HepG2 (cell line): Measurements from ENCODE around the gene SP140L. TPM values are rescaled to one million over a fixed set of nuclear protein-coding genes. Genes with fewer than 3 reads are reported as not detected.

ENCODE experiments used
- AFF4 ChIP-seq: sonication (generic); formaldehyde crosslinking; IDR thresholded peaks from 2 replicates; pipeline ENCODE4 v1.4.0; 2020; ENCODE audit warnings: missing genetic modification reagents
- CBFB ChIP-seq: sonication (generic); formaldehyde crosslinking; IDR thresholded peaks from 2 replicates; pipeline ENCODE4 v1.4.0; 2020; ENCODE audit warnings: missing genetic modification reagents
- HNF4G ChIP-seq, 2 experiments: sonication (generic) in 1 of 2; formaldehyde crosslinking in 1 of 2; IDR thresholded peaks; 2 replicates each; pipeline versions ENCODE4 v1.4.0 to v1.6.1; 2011 to 2020; ENCODE audit warnings: borderline replicate concordance in 2 of 2, low read depth in 2 of 2, mild to moderate bottlenecking in 2 of 2, low read length in 1 of 2, missing genetic modification reagents in 1 of 2, moderate library complexity in 1 of 2
- IRF1 ChIP-seq: sonication (generic); formaldehyde crosslinking; IDR thresholded peaks from 2 replicates; pipeline ENCODE4 v1.4.0; 2020; ENCODE audit warnings: low read depth, mild to moderate bottlenecking, missing genetic modification reagents
- MXD3 ChIP-seq: IDR thresholded peaks from 2 replicates; pipeline ENCODE4 v1.6.1; 2016; ENCODE audit warnings: mild to moderate bottlenecking, missing biosample characterization, missing genetic modification reagents
- PRDM15 ChIP-seq: sonication (generic); formaldehyde crosslinking; IDR thresholded peaks from 2 replicates; pipeline ENCODE4 v1.4.0; 2020; ENCODE audit warnings: missing genetic modification reagents
- RFX1 ChIP-seq: fragments of 450-650 bp; IDR thresholded peaks from 2 replicates; pipeline ENCODE4 v1.6.1; 2017
- SP1 ChIP-seq, 2 experiments: fragments of 450-650 bp in 1 of 2; sonication (generic) in 1 of 2; formaldehyde crosslinking in 1 of 2; IDR thresholded peaks; 2 replicates each; pipeline versions ENCODE4 v1.4.0 to v1.6.1; 2016 to 2020; ENCODE audit warnings: missing genetic modification reagents in 1 of 2
- TFDP1 ChIP-seq: IDR thresholded peaks from 2 replicates; pipeline ENCODE4 v1.6.1; 2016; ENCODE audit warnings: missing compliant biosample characterization, missing genetic modification reagents, borderline replicate concordance
- U2AF2 ChIP-seq: fragments of 200-400 bp; formaldehyde crosslinking; IDR thresholded peaks from 2 replicates; pipeline ENCODE4 v1.6.1; 2017; ENCODE audit warnings: low read depth, mild to moderate bottlenecking, low read length
- ZNF512 ChIP-seq: sonication (generic); formaldehyde crosslinking; IDR thresholded peaks from 2 replicates; pipeline ENCODE4 v1.4.0; 2020; ENCODE audit warnings: mild to moderate bottlenecking, missing genetic modification reagents
- polyA plus RNA-seq, 8 experiments: library from polyadenylated mRNA; depleted of rRNA in 3 of 8; stranded (reverse) in 7 of 8; unstranded in 1 of 8; fragments of >200 nt; fragmentation: Illumina TruSeq in 4 of 8; extraction: Trizol in 4 of 8; gene quantifications; 2 replicates each; pipeline versions ENCODE4 v1.2.1 to v1.2.3, GENCODE V29; 2011 to 2016; ENCODE audit warnings: low read depth in 4 of 8, missing spikeins in 1 of 8, mixed read lengths in 1 of 8; ENCODE audit not compliant: insufficient read depth in 1 of 8
- total RNA-seq, 5 experiments: library from RNA; depleted of rRNA; stranded (reverse); fragments of >200 nt; fragmentation: Illumina TruSeq; extraction: Trizol; gene quantifications; 2 replicates each; pipeline ENCODE4 v1.2.3, GENCODE V29; 2016; ENCODE audit warnings: low read depth in 1 of 5

Gene SP140L
- total and polyA plus RNA-seq, 2 of the 13 experiments (the other 11 are each of a cell fraction or from before 2014, with no cell fraction given): 10.9 to 17.5 TPM

GRCh38 chr2:230416061-230416721 is 89.2 kb downstream of the SP140L start, which contains the start of gene SP100 (continued):
- TF ChIP-seq AFF4: peak; percentile 73; the same call in 1 of the 2 replicates
- TF ChIP-seq CBFB (CRISPR knock-in tag): peak; percentile 64
- no peak for TF ChIP-seq ZNF512 (CRISPR knock-in tag)
- TF ChIP-seq RFX1: no peak
- no peak for TF ChIP-seq SP1 (IDR thresholded peaks at IDR 0.05)
- TF ChIP-seq SP1 (CRISPR knock-in tag; IDR thresholded peaks at IDR 0.05): peak; percentile 34; the same call in 1 of the 2 replicates
- no peak for TF ChIP-seq HNF4G (IDR thresholded peaks at IDR 0.05; ENCODE audit: borderline replicate concordance, low read depth, low read length)
- no peak; the same call in 1 of the 2 replicates for TF ChIP-seq HNF4G (CRISPR knock-in tag; IDR thresholded peaks at IDR 0.05; ENCODE audit: borderline replicate concordance, low read depth)
- peak; percentile 54; the same call in 1 of the 2 replicates for TF ChIP-seq PRDM15 (CRISPR knock-in tag)
- no peak; the same call in 1 of the 2 replicates for TF ChIP-seq U2AF2
- TF ChIP-seq MXD3 (CRISPR knock-in tag): peak; percentile 69; the same call in 1 of the 2 replicates
- no peak; the same call in 1 of the 2 replicates for TF ChIP-seq IRF1 (CRISPR knock-in tag)
- TF ChIP-seq TFDP1 (CRISPR knock-in tag): peak; percentile 56; the same call in 1 of the 2 replicates
